ENCODE results near the gene NPAS1. TPM values are rescaled to one million over a fixed set of nuclear protein-coding genes. Genes with fewer than 3 reads are reported as not detected.
"Not testable (repeated sequence)": the region's sequence is repeated elsewhere in the genome, so short reads cannot be mapped to it uniquely, and the experiment has no call there.

NPAS1 gene
- polyA plus RNA-seq, 1 experiment, result 4.6 TPM

DNA sequence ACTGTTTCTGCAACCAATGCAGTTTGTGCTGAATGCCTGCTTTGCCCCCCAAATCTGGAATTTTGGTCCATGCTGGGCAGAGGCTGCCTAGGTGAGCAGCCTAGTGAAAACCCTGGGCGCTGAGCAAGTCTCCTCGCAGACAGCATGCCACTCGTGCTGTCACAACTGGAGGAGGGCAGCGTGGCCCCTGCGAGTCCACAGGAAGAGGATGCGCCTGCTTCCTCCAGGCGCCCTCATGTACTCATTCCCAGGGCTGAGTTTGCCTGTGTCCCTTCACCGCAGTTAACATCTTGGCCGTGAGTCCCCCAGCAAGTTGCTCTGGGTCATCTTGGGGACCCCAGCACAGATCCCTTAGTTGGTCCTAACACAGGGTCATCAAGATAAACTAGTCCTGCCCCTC, 55.0 kb downstream of the NPAS1 start:
- ChIA-PET POLR2A (no interaction called here), CTCF (interaction anchor here (1.1 to 1.5 kb wide), 2 partner anchors 21 to 51 kb away, joined by 3 to 5 read pairs; no protein-coding TSS in a partner anchor)
- TF ChIP-seq, protein P1, sequence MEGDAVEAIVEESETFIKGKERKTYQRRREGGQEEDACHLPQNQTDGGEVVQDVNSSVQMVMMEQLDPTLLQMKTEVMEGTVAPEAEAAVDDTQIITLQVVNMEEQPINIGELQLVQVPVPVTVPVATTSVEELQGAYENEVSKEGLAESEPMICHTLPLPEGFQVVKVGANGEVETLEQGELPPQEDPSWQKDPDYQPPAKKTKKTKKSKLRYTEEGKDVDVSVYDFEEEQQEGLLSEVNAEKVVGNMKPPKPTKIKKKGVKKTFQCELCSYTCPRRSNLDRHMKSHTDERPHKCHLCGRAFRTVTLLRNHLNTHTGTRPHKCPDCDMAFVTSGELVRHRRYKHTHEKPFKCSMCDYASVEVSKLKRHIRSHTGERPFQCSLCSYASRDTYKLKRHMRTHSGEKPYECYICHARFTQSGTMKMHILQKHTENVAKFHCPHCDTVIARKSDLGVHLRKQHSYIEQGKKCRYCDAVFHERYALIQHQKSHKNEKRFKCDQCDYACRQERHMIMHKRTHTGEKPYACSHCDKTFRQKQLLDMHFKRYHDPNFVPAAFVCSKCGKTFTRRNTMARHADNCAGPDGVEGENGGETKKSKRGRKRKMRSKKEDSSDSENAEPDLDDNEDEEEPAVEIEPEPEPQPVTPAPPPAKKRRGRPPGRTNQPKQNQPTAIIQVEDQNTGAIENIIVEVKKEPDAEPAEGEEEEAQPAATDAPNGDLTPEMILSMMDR (IDR thresholded peaks at IDR 0.05; ENCODE audit: insufficient read depth, low read depth, low read length), result no peak

DNA sequence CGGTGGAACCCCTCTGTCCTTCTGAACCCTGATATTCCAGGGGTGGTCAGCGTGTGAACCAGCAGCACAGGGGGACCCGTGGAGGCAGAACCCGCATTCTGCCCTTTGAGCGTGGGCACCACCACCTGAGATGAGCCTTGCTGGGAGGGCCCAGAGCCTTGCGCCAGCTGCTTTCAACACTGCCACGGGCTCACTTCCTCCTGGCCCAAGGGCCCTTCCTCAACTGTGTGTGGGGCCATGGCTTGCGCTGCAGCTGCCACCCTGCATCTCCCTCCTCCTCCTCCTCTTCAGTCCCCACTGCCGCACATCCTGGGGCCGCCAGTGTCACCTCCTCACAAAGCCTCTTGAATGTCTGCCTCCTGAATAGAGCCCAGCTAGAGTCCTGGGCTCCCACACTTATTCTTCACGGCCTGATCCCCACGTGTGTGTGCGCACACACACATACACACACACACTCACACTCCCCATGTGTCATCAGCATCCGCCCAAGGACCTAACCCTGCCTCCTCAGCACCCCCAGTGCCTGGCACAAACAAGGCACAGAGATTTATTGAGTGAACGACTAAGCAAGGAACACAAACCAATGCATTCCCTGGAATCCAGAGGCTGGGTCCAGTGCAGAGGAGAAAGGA, 55.7 kb downstream of the NPAS1 start:
- POLR2A ChIA-PET, result no interaction called here
- CTCF ChIA-PET, result interaction anchor here (1.1 to 1.7 kb wide), 4 partner anchors 17 to 50 kb away, joined by 3 to 5 read pairs (median 4); no protein-coding TSS in a partner anchor
- DNase-seq (ENCODE audit: low read depth), result no peak
- TF ChIP-seq, protein P1 (IDR thresholded peaks at IDR 0.05; ENCODE audit: insufficient read depth, low read depth, low read length), result no peak
- no peaks in the 10 kb centered on the region for H3K27me3 ChIP-seq (ENCODE audit: control insufficient read depth, insufficient read depth, low read length)
- H3K36me3 ChIP-seq (ENCODE audit: control insufficient read depth, insufficient read depth, low read length), result peaks cover 24% of the 10 kb centered on the region
- no peak overlapping the region for H3K4me3 ChIP-seq (ENCODE audit: low read depth, low read length)

More for the DNA sequence above, 55.0 kb downstream of the NPAS1 start:
- Histone ChIP-seq H3K27me3 (ENCODE audit: control insufficient read depth, insufficient read depth, low read length) (no peaks in the 10 kb centered on the region), H3K36me3 (ENCODE audit: control insufficient read depth, insufficient read depth, low read length) (peaks cover 31% of the 10 kb centered on the region), H3K4me3 (ENCODE audit: low read depth, low read length) (no peak overlapping the region)
- DNase-seq (ENCODE audit: low read depth), result no peak

DNA sequence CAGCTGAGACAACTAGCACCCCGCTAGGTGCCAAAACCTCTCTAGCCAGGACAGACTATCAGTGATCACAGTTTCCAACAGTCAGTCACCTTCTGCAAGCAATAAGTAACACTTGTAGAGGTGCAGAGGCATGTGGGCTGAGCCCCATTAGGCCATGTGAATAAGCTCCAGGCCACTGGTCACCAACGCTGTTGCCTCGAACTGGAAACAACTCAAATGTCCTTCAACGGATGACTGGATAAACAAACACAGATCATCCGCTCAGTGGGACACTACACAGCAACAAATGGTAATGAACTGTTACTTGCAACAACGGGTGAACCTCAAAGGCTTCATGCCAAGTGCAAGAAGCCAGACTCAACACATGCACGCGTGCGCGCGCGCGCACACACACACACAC, 56.3 kb downstream of the NPAS1 start:
- POLR2A ChIA-PET, result no interaction called here
- TF ChIP-seq, protein P1 (IDR thresholded peaks at IDR 0.05; ENCODE audit: insufficient read depth, low read depth, low read length), result no peak
- H3K4me3 ChIP-seq (ENCODE audit: low read depth, low read length), result no peak overlapping the region
- no peak for DNase-seq (ENCODE audit: low read depth)
- CTCF ChIA-PET, result interaction anchor here (1.1 to 1.7 kb wide), 4 partner anchors 14 to 50 kb away, joined by 3 to 5 read pairs (median 4); no protein-coding TSS in a partner anchor
- H3K36me3 ChIP-seq (ENCODE audit: control insufficient read depth, insufficient read depth, low read length), result peaks cover 21% of the 10 kb centered on the region
- no peaks in the 10 kb centered on the region for H3K27me3 ChIP-seq (ENCODE audit: control insufficient read depth, insufficient read depth, low read length)

DNA sequence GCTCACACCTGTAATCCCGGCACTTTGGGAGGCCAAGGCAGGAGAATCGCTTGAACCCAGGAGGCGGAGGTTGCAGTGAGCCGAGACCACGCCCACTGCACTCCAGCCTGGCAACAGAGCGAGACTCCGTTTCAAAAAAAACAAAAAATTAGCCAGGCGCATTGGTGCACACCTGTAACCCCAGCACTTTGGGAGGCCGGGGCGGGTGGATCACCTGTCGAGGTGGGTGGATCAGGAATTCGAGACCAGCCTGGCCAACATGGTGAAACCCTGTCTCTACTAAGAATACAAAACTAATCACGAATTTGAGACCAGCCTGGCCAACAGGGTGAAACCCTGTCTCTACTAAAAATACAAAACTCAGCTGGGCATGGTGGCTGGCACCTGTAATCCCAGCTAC, 58.7 kb downstream of the NPAS1 start:
- DNase-seq (ENCODE audit: low read depth); H3K4me3 ChIP-seq (ENCODE audit: low read depth, low read length); H3K27me3 ChIP-seq (ENCODE audit: control insufficient read depth, insufficient read depth, low read length); POLR2A ChIA-PET: not testable (repeated sequence)
- CTCF ChIA-PET, result interaction anchor here (0.7 to 2.4 kb wide), 7 partner anchors 18 to 166 kb away, joined by 3 to 29 read pairs (median 6); no protein-coding TSS in a partner anchor
- H3K36me3 ChIP-seq (ENCODE audit: control insufficient read depth, insufficient read depth, low read length), result peaks cover 19% of the 10 kb centered on the region

- DNase-seq (ENCODE audit: low read depth), result no peak
- ChIA-PET CTCF (interaction anchor here (0.8 to 3.1 kb wide), 2 partner anchors 45 to 163 kb away, joined by 3 to 20 read pairs; no protein-coding TSS in a partner anchor), POLR2A (no interaction called here)
- TF ChIP-seq, protein P1 (IDR thresholded peaks at IDR 0.05; ENCODE audit: insufficient read depth, low read depth, low read length), result no peak
- peaks cover 29% of the 10 kb centered on the region for H3K36me3 ChIP-seq (ENCODE audit: control insufficient read depth, insufficient read depth, low read length)
- no peak overlapping the region for H3K4me3 ChIP-seq (ENCODE audit: low read depth, low read length)
- H3K27me3 ChIP-seq (ENCODE audit: control insufficient read depth, insufficient read depth, low read length), result no peaks in the 10 kb centered on the region
These were observed 61.5 kb downstream of the NPAS1 start for GRCh38 chr19:47081095-47081494.
